Measurements from ENCODE around the gene PLPP4. TPM values are rescaled to one million over a fixed set of nuclear protein-coding genes. Genes with fewer than 3 reads are reported as not detected.

The PLPP4 gene
- polyA plus RNA-seq, 1 of the 3 experiments (the other 2 are of a cell fraction), result 27.9 TPM

- TF ChIP-seq RXRA (IDR thresholded peaks at IDR 0.05; ENCODE audit: borderline replicate concordance, low read depth) (no peak), TCF12 (IDR thresholded peaks at IDR 0.05) (no peak), NFIC (IDR thresholded peaks at IDR 0.05; ENCODE audit: borderline replicate concordance) (no peak), MXI1 (IDR thresholded peaks at IDR 0.05; ENCODE audit: low read depth, low read length) (no peak), GATA2 (CRISPR knock-in tag; IDR thresholded peaks at IDR 0.05) (peak; percentile 71), NRF1 (IDR thresholded peaks at IDR 0.05; ENCODE audit: low read depth, low read length) (no peak), USF2 (IDR thresholded peaks at IDR 0.05; ENCODE audit: borderline replicate concordance, low read depth, low read length) (no peak), ZBTB33 (IDR thresholded peaks at IDR 0.05; ENCODE audit: borderline replicate concordance, low read depth) (no peak)
These were observed 2.2 kb downstream of the PLPP4 start (continued) for GRCh38 chr10:120459185-120459584.

GRCh38 chr10:120460186-120460585 lies 3.2 kb downstream of the PLPP4 start:
- Histone ChIP-seq H3K9ac (peak overlapping the region; percentile 98; the same call in 1 of the 2 replicates), H3K4me1 (ENCODE audit: control insufficient read depth in 1 of 2, insufficient read depth in 2 of 2, low read depth in 1 of 2, low read length in 1 of 2) (peaks cover 23 to 45% of the 10 kb centered on the region in 2 experiments), H3K36me3 (replicated peaks in 1 of 2; ENCODE audit: control insufficient read depth in 1 of 2, insufficient read depth in 2 of 2, low read length in 1 of 2) (peaks cover 0 to 9% of the 10 kb centered on the region in 2 experiments), H3K9me2 (no peaks in the 10 kb centered on the region), H3K27ac (ENCODE audit: low read depth in 2 of 2, low read length in 1 of 2) (peak overlapping the region in 1 of 2 experiments; percentile 88; a peak in 3 of 4 replicates), H3F3A (replicated peaks; ENCODE audit: insufficient read depth) (peaks cover 28% of the 10 kb centered on the region), H2AFZ (ENCODE audit: low read depth) (no peak overlapping the region), H3K27me3 (ENCODE audit: insufficient read depth) (no peaks in the 10 kb centered on the region), H3K79me2 (ENCODE audit: insufficient read depth) (peaks cover 80% of the 10 kb centered on the region), H3K4me3 (ENCODE audit: low read depth in 2 of 2, low read length in 1 of 2) (no peak overlapping the region), H4K20me1 (ENCODE audit: insufficient read depth) (no peaks in the 10 kb centered on the region), H3K9me3 (no peaks in the 10 kb centered on the region), H3K4me2 (peak overlapping the region; percentile 96)
- DNase-seq, result no peak
- POLR2A ChIA-PET, result no interaction called here
- CTCF ChIA-PET, result interaction anchor here (1.0 to 1.3 kb wide), 2 partner anchors 26 to 37 kb away, joined by 4 read pairs; no protein-coding TSS in a partner anchor
- 75% methylated on average over 1 of the region's 1 CpG for WGBS (ENCODE audit: low lambda C conversion rate)
- TF ChIP-seq RXRA (IDR thresholded peaks at IDR 0.05; ENCODE audit: borderline replicate concordance, low read depth), result no peak
- TF ChIP-seq FOXJ3 (CRISPR knock-in tag; IDR thresholded peaks at IDR 0.05), result no peak
- no peak for TF ChIP-seq TEAD4 (IDR thresholded peaks at IDR 0.05; ENCODE audit: borderline replicate concordance, insufficient read depth)
- no peak for TF ChIP-seq REST (IDR thresholded peaks at IDR 0.05; ENCODE audit: low read depth, low read length)
- no peak for TF ChIP-seq GATA2 (CRISPR knock-in tag; IDR thresholded peaks at IDR 0.05)
- TF ChIP-seq NFIC (IDR thresholded peaks at IDR 0.05; ENCODE audit: borderline replicate concordance), result no peak
- no peak for TF ChIP-seq JUND (IDR thresholded peaks at IDR 0.05)
- no peak for TF ChIP-seq USF1 (IDR thresholded peaks at IDR 0.05; ENCODE audit: borderline replicate concordance, low read depth)
- TF ChIP-seq SMC3 (IDR thresholded peaks at IDR 0.05; ENCODE audit: low read depth, low read length), result no peak
- no peak for TF ChIP-seq GABPA (IDR thresholded peaks at IDR 0.05; ENCODE audit: low read depth)
- no peak for TF ChIP-seq TCF12 (IDR thresholded peaks at IDR 0.05)

All from SK-N-SH (cell line).